Right atrium auricular region (tissue), 2 donors: ENCODE results near the gene USH2A. TPM values are rescaled to one million over a fixed set of nuclear protein-coding genes. Genes with fewer than 3 reads are reported as not detected.

Experiments
- DNase-seq: peaks from one replicate; pipeline ENCODE4 v3.0.0-alpha.2; 2019; ENCODE audit warnings: low spot score
- H3K27ac ChIP-seq, 2 donors: fragments of 200-600 bp; sonication (generic); 1 replicate in 1 of 2; 2 replicates in 1 of 2; pipeline ENCODE4 v1.5.1; 2016 to 2019
- H3K27me3 ChIP-seq, 2 donors: fragments of 200-600 bp; sonication (generic); one replicate each; pipeline versions ENCODE4 v1.5.1 to v1.6.0; 2017 to 2019
- H3K36me3 ChIP-seq: fragments of 200-600 bp; sonication (generic); one replicate; pipeline ENCODE4 v1.5.1; 2016
- H3K4me1 ChIP-seq, 2 donors: fragments of 200-600 bp; sonication (generic); one replicate each; pipeline versions ENCODE4 v1.5.1 to v1.6.0; 2017 to 2019
- H3K4me3 ChIP-seq, 2 donors: fragments of 200-600 bp; sonication (generic); 1 replicate in 1 of 2; 2 replicates in 1 of 2; pipeline ENCODE4 v1.5.1; 2017 to 2019; ENCODE audit warnings: mild to moderate bottlenecking in 1 of 2, moderate library complexity in 1 of 2
- H3K9me3 ChIP-seq, 2 donors: fragments of 200-600 bp; sonication (generic); one replicate each; pipeline ENCODE4 v1.5.1; 2019
- total RNA-seq, 2 donors: library from RNA; depleted of rRNA; stranded (reverse); fragments of >200 nt; gene quantifications; one replicate each; pipeline ENCODE4 v1.1.0, GENCODE V29; 2016
- TF ChIP-seq, protein P1 (sequence below), 2 donors: fragments of 200-600 bp; sonication (generic); IDR thresholded peaks; one replicate each; pipeline ENCODE4 v1.5.1; 2019; ENCODE audit warnings: antibody characterized with exemption in 2 of 2

The USH2A gene
- total RNA-seq, 2 donors from 2014 or later: 2.4 to 5.6 TPM

DNA sequence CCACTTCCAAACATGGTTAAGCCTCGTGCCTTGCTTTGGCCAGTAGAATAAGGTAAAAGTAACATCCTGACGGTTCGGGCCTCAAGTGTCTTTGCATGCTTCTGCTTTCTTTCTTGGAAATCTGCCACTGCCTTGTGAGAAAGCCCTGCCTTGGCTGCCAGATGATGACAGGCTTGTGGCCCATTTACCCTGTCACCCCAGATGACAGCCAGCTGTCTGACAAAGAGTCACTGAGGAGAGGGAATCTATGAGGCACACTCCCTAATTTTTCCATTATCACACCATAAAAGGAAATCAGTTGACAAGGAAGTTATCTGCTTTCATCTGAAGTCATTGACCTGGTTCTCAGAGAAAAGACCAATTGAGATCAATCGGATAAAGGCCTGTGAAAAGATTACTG is 199.8 kb downstream of the USH2A start:
- H3K27ac ChIP-seq: no peak overlapping the region
- TF ChIP-seq, protein P1, sequence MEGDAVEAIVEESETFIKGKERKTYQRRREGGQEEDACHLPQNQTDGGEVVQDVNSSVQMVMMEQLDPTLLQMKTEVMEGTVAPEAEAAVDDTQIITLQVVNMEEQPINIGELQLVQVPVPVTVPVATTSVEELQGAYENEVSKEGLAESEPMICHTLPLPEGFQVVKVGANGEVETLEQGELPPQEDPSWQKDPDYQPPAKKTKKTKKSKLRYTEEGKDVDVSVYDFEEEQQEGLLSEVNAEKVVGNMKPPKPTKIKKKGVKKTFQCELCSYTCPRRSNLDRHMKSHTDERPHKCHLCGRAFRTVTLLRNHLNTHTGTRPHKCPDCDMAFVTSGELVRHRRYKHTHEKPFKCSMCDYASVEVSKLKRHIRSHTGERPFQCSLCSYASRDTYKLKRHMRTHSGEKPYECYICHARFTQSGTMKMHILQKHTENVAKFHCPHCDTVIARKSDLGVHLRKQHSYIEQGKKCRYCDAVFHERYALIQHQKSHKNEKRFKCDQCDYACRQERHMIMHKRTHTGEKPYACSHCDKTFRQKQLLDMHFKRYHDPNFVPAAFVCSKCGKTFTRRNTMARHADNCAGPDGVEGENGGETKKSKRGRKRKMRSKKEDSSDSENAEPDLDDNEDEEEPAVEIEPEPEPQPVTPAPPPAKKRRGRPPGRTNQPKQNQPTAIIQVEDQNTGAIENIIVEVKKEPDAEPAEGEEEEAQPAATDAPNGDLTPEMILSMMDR (IDR thresholded peaks at IDR 0.05): no peak
- no peak for DNase-seq
- no peaks in the 10 kb centered on the region for H3K9me3 ChIP-seq
- H3K4me3 ChIP-seq: no peak overlapping the region
- H3K36me3 ChIP-seq: no peaks in the 10 kb centered on the region
- peaks cover 0 to 4% of the 10 kb centered on the region in 2 donors for H3K4me1 ChIP-seq
- no peaks in the 10 kb centered on the region for H3K27me3 ChIP-seq

DNA sequence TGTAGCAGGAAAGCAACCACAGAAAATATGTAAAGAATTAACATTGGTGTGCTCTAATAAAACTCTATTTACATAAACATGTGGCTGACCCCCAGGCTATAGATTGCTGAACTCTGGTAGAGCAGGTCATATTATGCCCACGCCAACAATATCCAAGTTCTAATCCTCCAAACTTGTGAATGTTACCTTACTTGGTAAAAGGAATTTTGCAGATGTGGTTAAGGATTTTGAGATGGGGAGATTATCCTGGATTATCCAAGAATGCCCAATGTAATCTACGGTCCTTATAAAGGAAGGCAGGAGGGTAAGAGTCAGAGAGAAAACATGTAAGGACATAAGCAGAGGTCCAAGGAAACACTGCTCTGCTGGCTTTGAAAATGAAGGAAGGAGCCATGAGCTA is 201.0 kb downstream of the USH2A start:
- H3K27ac ChIP-seq: no peak overlapping the region
- H3K27me3 ChIP-seq: no peaks in the 10 kb centered on the region
- TF ChIP-seq, protein P1 (IDR thresholded peaks at IDR 0.05): no peak
- no peaks in the 10 kb centered on the region for H3K9me3 ChIP-seq
- peaks cover 0 to 4% of the 10 kb centered on the region in 2 donors for H3K4me1 ChIP-seq
- DNase-seq: no peak
- no peak overlapping the region for H3K4me3 ChIP-seq
- H3K36me3 ChIP-seq: no peaks in the 10 kb centered on the region

DNA sequence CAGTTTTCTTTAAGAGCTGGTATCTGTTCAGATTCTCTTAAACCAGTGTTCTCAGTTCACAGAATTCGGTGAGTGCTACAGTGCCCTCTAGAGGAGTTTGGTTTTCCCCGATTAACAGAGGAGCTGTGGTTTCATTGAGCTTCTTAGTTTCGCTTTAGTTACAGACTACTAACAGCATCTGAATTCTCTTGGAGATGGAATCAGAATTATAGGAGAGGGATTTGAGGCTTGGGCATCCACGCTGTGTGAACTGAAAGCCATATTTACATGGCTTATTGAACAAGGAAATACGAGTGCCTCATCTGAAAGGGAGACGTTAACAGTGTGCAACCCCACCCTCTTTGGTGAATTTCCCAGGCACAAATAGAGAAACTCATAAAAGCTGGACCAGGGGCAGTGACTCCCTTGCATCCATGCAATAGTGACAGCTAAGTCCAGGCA is 202.0 kb downstream of the USH2A start:
- no peaks in the 10 kb centered on the region for H3K27me3 ChIP-seq
- H3K4me3 ChIP-seq: peak overlapping the region; percentile 46
- peaks cover 0 to 4% of the 10 kb centered on the region in 2 donors for H3K4me1 ChIP-seq
- TF ChIP-seq, protein P1 (IDR thresholded peaks at IDR 0.05): peak; percentile 35 to 72
- no peaks in the 10 kb centered on the region for H3K9me3 ChIP-seq
- no peaks in the 10 kb centered on the region for H3K36me3 ChIP-seq
- no peak for DNase-seq
- H3K27ac ChIP-seq: peak overlapping the region; percentile 13 to 57

DNA sequence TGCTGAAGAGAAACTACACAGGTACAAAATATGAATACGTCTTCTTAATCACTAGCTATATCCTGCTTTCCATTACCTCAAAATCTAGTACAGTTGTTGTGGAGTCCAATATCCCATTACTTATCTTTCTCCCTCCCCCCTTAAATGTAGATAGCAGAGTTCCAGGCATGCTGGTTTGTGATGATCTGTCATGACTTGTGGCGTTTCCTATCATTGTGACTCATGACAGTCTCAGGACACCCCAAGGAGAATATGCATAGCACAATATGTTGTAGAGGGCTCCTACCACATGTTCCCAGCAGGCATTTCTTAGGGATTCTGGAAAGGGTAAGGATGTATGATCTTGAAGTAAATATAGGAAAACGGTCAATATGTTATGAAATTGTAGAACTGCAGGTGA is 206.9 kb downstream of the USH2A start:
- Histone ChIP-seq H3K4me1 (no peaks in the 10 kb centered on the region), H3K9me3 (no peaks in the 10 kb centered on the region), H3K4me3 (no peak overlapping the region), H3K27ac (no peak overlapping the region), H3K36me3 (no peaks in the 10 kb centered on the region), H3K27me3 (no peaks in the 10 kb centered on the region)
- DNase-seq: no peak
- TF ChIP-seq, protein P1 (IDR thresholded peaks at IDR 0.05): no peak

DNA sequence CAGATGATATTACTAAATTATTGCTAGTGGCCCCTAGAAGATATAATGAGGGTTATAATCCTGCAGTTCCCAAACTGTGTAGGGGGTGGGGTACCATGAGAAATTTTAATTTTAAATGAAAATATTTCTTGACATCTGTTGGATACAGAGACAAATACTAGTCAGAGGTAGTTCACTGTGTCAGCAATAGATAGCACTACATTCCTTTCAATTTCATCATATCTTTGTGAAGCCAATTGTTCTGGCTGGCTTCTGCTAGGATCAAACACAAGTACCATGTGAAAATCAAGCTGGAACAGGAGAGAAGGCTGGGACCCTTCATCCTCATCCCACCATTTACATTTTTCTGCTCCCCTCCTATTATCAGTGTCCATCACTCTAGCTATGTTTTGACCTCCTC is 208.1 kb downstream of the USH2A start:
- no peak overlapping the region for H3K27ac ChIP-seq
- no peaks in the 10 kb centered on the region for H3K4me1 ChIP-seq
- DNase-seq: no peak
- TF ChIP-seq, protein P1 (IDR thresholded peaks at IDR 0.05): no peak
- no peaks in the 10 kb centered on the region for H3K36me3 ChIP-seq
- no peaks in the 10 kb centered on the region for H3K9me3 ChIP-seq
- no peak overlapping the region for H3K4me3 ChIP-seq
- H3K27me3 ChIP-seq: no peaks in the 10 kb centered on the region

DNA sequence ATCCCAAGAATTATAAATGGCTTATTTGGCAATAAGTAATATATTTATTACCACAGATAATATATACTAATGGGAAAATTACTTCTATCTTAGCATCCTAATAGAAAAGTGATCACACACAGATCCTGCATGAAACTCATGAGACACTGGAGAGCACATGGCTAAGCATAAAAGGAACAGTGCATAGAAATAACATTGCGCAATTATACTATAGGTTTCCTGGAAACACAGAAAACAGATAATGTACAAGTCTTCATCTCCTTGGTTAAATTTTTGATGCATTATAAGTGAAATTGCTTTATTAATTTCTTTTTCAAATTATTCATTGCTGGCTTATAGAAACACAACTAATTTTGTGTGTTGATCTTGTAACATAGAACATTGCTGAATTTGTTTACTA is 210.4 kb downstream of the USH2A start:
- no peaks in the 10 kb centered on the region for H3K36me3 ChIP-seq
- no peak overlapping the region for H3K27ac ChIP-seq
- no peak overlapping the region for H3K4me3 ChIP-seq
- H3K9me3 ChIP-seq: no peaks in the 10 kb centered on the region
- TF ChIP-seq, protein P1 (IDR thresholded peaks at IDR 0.05): no peak
- no peaks in the 10 kb centered on the region for H3K4me1 ChIP-seq
- DNase-seq: no peak
- no peaks in the 10 kb centered on the region for H3K27me3 ChIP-seq
